Panc1 (cell line): ENCODE data around the gene ALK. TPM values are rescaled to one million over a fixed set of nuclear protein-coding genes. Genes with fewer than 3 reads are reported as not detected.

Source experiments
- ATAC-seq: fragments of 200-7000 bp; cut with Tn5 transposase; 2 replicates; pipeline ENCODE4 v1.9.1; 2020; ENCODE audit warnings: mild to moderate bottlenecking, moderate library complexity
- BruUV-seq: library from RNA; stranded (reverse); fragments of 400-500 nt; replicated peaks from 2 replicates; lab custom pipeline; 2021; lab: Mats Ljungman, UMichigan
- CTCF ChIA-PET: fragments of 300-600 bp; sonication (Branson Sonifier 250); formaldehyde crosslinking; loops from one replicate; lab custom pipeline; 2022; ENCODE audit warnings: antibody characterized with exemption; lab: Charles Lee
- POLR2A ChIA-PET: fragments of 300-600 bp; sonication (Branson Sonifier 250); formaldehyde crosslinking; loops from one replicate; lab custom pipeline; 2022; ENCODE audit warnings: antibody characterized with exemption; lab: Charles Lee
- DNase-seq: peaks from one replicate; pipeline ENCODE4 v3.0.0-alpha.2; 2010; ENCODE audit warnings: low read depth, low spot score
- H3K27ac ChIP-seq: 2 replicates; pipeline ENCODE4 v1.5.1; 2011; ENCODE audit warnings: mild to moderate bottlenecking, low read length, inconsistent platforms
- H3K27me3 ChIP-seq: fragments of 200-500 bp; sonication (Bioruptor generic); 2 replicates; pipeline ENCODE4 v1.6.0; 2014; ENCODE audit warnings: low read length, inconsistent platforms; ENCODE audit not compliant: control insufficient read depth, insufficient read depth
- H3K36me3 ChIP-seq: fragments of 200-500 bp; sonication (Bioruptor generic); 2 replicates; pipeline ENCODE4 v1.5.1; 2014; ENCODE audit warnings: inconsistent platforms, mild to moderate bottlenecking, low read length, moderate library complexity; ENCODE audit not compliant: control insufficient read depth, insufficient read depth
- H3K4me1 ChIP-seq: 2 replicates; pipeline ENCODE4 v1.5.1; 2011; ENCODE audit warnings: inconsistent platforms, mild to moderate bottlenecking, low read length, moderate library complexity; ENCODE audit not compliant: control insufficient read depth, insufficient read depth
- H3K4me3 ChIP-seq, 2 experiments: 2 replicates each; pipeline ENCODE4 v1.5.1; 2011 to 2012; ENCODE audit warnings: low read depth in 2 of 2, low read length in 2 of 2, mild to moderate bottlenecking in 2 of 2, inconsistent platforms in 1 of 2, moderate library complexity in 1 of 2
- H3K9me3 ChIP-seq: fragments of 200-500 bp; sonication (Bioruptor generic); 2 replicates; pipeline ENCODE4 v1.5.1; 2014; ENCODE audit warnings: low read depth, mild to moderate bottlenecking, inconsistent platforms, low read length, moderate library complexity; ENCODE audit not compliant: control insufficient read depth, insufficient read depth
- CTCF ChIP-seq: fragments of 450-650 bp; IDR thresholded peaks from 2 replicates; pipeline ENCODE4 v1.5.1; 2017; ENCODE audit warnings: mild to moderate bottlenecking
- POLR2AphosphoS5 ChIP-seq: IDR thresholded peaks from 2 replicates; pipeline ENCODE4 v1.6.1; 2012; ENCODE audit warnings: mild to moderate bottlenecking, low read depth, low read length, moderate library complexity
- REST ChIP-seq, 2 experiments: IDR thresholded peaks; 2 replicates each; pipeline ENCODE4 v1.6.1; 2011 to 2012; ENCODE audit warnings: low read depth in 2 of 2, control low read depth in 1 of 2, low read length in 1 of 2, mild to moderate bottlenecking in 1 of 2, moderate library complexity in 1 of 2; ENCODE audit not compliant: insufficient read depth in 1 of 2
- SIN3A ChIP-seq: IDR thresholded peaks from 2 replicates; pipeline ENCODE4 v1.6.1; 2012; ENCODE audit warnings: low read depth, mild to moderate bottlenecking, low read length, moderate library complexity, borderline replicate concordance; ENCODE audit not compliant: insufficient read depth
- TCF7L2 ChIP-seq: IDR thresholded peaks from 2 replicates; pipeline ENCODE4 v1.6.1; 2011; ENCODE audit warnings: mild to moderate bottlenecking, low read depth, low read length, inconsistent platforms
- in situ Hi-C: cut with HindIII; loops from 2 replicates; pipeline ENCODE4 v1.10.0; 2016; ENCODE audit warnings: low sequenced_read_pairs, low pct_unique_long_range_greater_than_20kb
- intact Hi-C: fragments of 100-400 bp; cut with micrococcal nuclease; formaldehyde crosslinking; loops from one replicate; pipeline ENCODE4 v1.10.0; 2022; ENCODE audit not compliant: unreplicated experiment
- total RNA-seq: library from RNA; stranded (reverse); gene quantifications from one replicate; pipeline ENCODE4 v1.2.1, GENCODE V29; 2021; ENCODE audit not compliant: unreplicated experiment

Gene ALK
- total RNA-seq, 1 experiment from 2014 or later, result not detected

- H3K27ac ChIP-seq, result no peak overlapping the region
- H3K9me3 ChIP-seq, result no peaks in the 10 kb centered on the region
- H3K36me3 ChIP-seq, result no peaks in the 10 kb centered on the region
- TF ChIP-seq SIN3A (no peak), TCF7L2 (no peak), POLR2AphosphoS5 (no peak), REST (IDR thresholded peaks at IDR 0.05; ENCODE audit: insufficient read depth in 1 of 2, low read depth in 2 of 2, low read length in 1 of 2) (no peak), CTCF (no peak)
- ChIA-PET POLR2A (no interaction called here), CTCF (interaction anchor here (0.6 kb wide), 1 partner anchor 89 kb away, joined by 5 read pairs; no protein-coding TSS in a partner anchor)
- no peak for ATAC-seq
- DNase-seq, result no peak
- H3K4me3 ChIP-seq, result no peak overlapping the region
- no peaks in the 10 kb centered on the region for H3K4me1 ChIP-seq
- no TSS peak for BruUV-seq
- no peaks in the 10 kb centered on the region; the same call in none of the 2 replicates for H3K27me3 ChIP-seq
- in situ Hi-C loops (no loop called here), intact Hi-C loops (no loop called here)
These were observed 145.4 kb downstream of the ALK start for GRCh38 chr2:29775937-29776336.

- H3K9me3 ChIP-seq, result no peaks in the 10 kb centered on the region
- no peaks in the 10 kb centered on the region for H3K36me3 ChIP-seq
- intact Hi-C loops, result no loop called here
- H3K4me3 ChIP-seq, result no peak overlapping the region
- ChIA-PET CTCF (no interaction called here), POLR2A (interaction anchor here (0.6 kb wide), 1 partner anchor 232 kb away, joined by 4 read pairs; no protein-coding TSS in a partner anchor)
- BruUV-seq, result no TSS peak
- TF ChIP-seq POLR2AphosphoS5 (no peak), TCF7L2 (no peak), SIN3A (no peak), CTCF (no peak), REST (IDR thresholded peaks at IDR 0.05; ENCODE audit: insufficient read depth in 1 of 2, low read depth in 2 of 2, low read length in 1 of 2) (no peak)
- no peaks in the 10 kb centered on the region for H3K4me1 ChIP-seq
- no peak for ATAC-seq
- no peak for DNase-seq
- in situ Hi-C loops, result no loop called here
- H3K27ac ChIP-seq, result no peak overlapping the region
- no peaks in the 10 kb centered on the region; the same call in none of the 2 replicates for H3K27me3 ChIP-seq
These were observed 146.8 kb downstream of the ALK start for GRCh38 chr2:29774624-29775023.
